CD4-positive, alpha-beta memory T cell (primary cell): Measurements from ENCODE around the gene RPP40. TPM values are rescaled to one million over a fixed set of nuclear protein-coding genes. Genes with fewer than 3 reads are reported as not detected.
"Not testable (repeated sequence)": the region's sequence is repeated elsewhere in the genome, so short reads cannot be mapped to it uniquely, and the experiment has no call there.

Experiments used
- CTCF ChIA-PET: fragments of 350-600 bp; sonication (Branson Sonifier 250); formaldehyde crosslinking; loops from one replicate; lab custom pipeline; 2021; ENCODE audit warnings: inconsistent platforms; ENCODE audit not compliant: partially characterized antibody; lab: Charles Lee
- POLR2A ChIA-PET: fragments of 350-600 bp; sonication (Branson Sonifier 250); formaldehyde crosslinking; loops from one replicate; lab custom pipeline; 2021; ENCODE audit not compliant: partially characterized antibody; lab: Charles Lee
- DNase-seq, 5 donors: peaks; one replicate each; pipeline versions ENCODE4 v3.0.0 to v3.0.0-alpha.2; 2020 to 2022; ENCODE audit warnings: mixed read lengths in 1 of 5
- H3K27ac ChIP-seq: one replicate; pipeline ENCODE4 v1.7.0; 2013; ENCODE audit warnings: low read depth, low read length
- H3K27me3 ChIP-seq: 2 replicates; pipeline ENCODE4 v1.7.0; 2013; ENCODE audit warnings: mild to moderate bottlenecking, low read length, moderate library complexity; ENCODE audit not compliant: insufficient read depth
- H3K36me3 ChIP-seq: 2 replicates; pipeline ENCODE4 v1.7.0; 2013; ENCODE audit warnings: mild to moderate bottlenecking, low read length, moderate library complexity; ENCODE audit not compliant: insufficient read depth
- H3K4me1 ChIP-seq: 2 replicates; pipeline ENCODE4 v1.7.0; 2013; ENCODE audit warnings: mild to moderate bottlenecking, low read length, moderate library complexity; ENCODE audit not compliant: insufficient read depth
- H3K4me3 ChIP-seq, 2 donors: one replicate each; pipeline ENCODE4 v1.7.0; 2013; ENCODE audit warnings: low read length in 2 of 2, mild to moderate bottlenecking in 1 of 2
- H3K9me3 ChIP-seq, 2 donors: one replicate each; pipeline ENCODE4 v1.7.0; 2013; ENCODE audit warnings: low read length in 2 of 2, control low read depth in 1 of 2; ENCODE audit not compliant: control insufficient read depth in 1 of 2
- H3K27ac Mint-ChIP-seq, 7 donors: one replicate each; pipeline ENCODE4 v1.8.0; 2020 to 2021; ENCODE audit warnings: mixed read lengths in 7 of 7, mild to moderate bottlenecking in 6 of 7, inconsistent platforms in 3 of 7, moderate library complexity in 3 of 7
- H3K27me3 Mint-ChIP-seq, 2 donors: one replicate each; pipeline ENCODE4 v1.8.0; 2020 to 2021; ENCODE audit warnings: mixed read lengths in 2 of 2
- H3K36me3 Mint-ChIP-seq, 2 donors: one replicate each; pipeline ENCODE4 v1.8.0; 2020 to 2021; ENCODE audit warnings: mixed read lengths in 2 of 2, inconsistent platforms in 1 of 2, mild to moderate bottlenecking in 1 of 2
- H3K4me1 Mint-ChIP-seq, 4 donors: one replicate each; pipeline ENCODE4 v1.8.0; 2020 to 2021; ENCODE audit warnings: mixed read lengths in 4 of 4, mild to moderate bottlenecking in 1 of 4
- H3K4me3 Mint-ChIP-seq, 8 donors: one replicate each; pipeline ENCODE4 v1.8.0; 2020 to 2021; ENCODE audit warnings: mixed read lengths in 8 of 8, mild to moderate bottlenecking in 7 of 8, moderate library complexity in 6 of 8, inconsistent platforms in 3 of 8
- H3K9me3 Mint-ChIP-seq, 8 donors: one replicate each; pipeline ENCODE4 v1.8.0; 2020 to 2021; ENCODE audit warnings: mixed read lengths in 8 of 8, mild to moderate bottlenecking in 5 of 8, inconsistent platforms in 3 of 8, moderate library complexity in 1 of 8
- intact Hi-C: fragments of 100-400 bp; cut with micrococcal nuclease; formaldehyde crosslinking; loops from one replicate; pipeline ENCODE4 v1.15.1; 2023
- polyA plus RNA-seq, 2 donors: library from polyadenylated mRNA; unstranded; fragments of 300-500 nt; fragmentation: Illumina TruSeq; gene quantifications; one replicate each; pipeline ENCODE4 v1.2.3, GENCODE V29; 2021
- total RNA-seq, 2 experiments: library from RNA; stranded (reverse); gene quantifications; one replicate each; pipeline ENCODE4 v1.2.3, GENCODE V29; 2021

RPP40 gene
- total and polyA plus RNA-seq, 4 experiments from 2014 or later: 5.5 to 16.3 (median 9.8) TPM

DNA sequence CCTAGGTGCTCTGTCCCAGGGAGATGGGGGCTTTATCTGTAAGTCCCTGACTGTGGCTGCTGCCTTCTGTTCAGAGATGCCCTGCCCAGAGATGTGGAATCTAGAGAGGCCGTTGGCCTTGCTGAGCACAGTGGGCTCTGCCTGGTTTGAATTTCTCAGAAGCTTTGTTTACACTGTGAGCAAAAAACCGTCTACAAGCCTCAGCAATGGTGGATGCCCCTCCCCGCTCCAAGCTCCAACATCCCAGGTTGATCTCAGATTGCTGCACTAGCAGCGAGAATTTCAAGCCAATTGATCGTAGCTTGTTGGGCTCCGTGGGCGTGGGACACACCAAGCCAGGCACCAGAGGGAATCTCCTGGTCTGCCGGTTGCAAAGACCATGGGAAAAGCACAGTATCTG, 16.3 kb upstream of the RPP40 start:
- peaks cover 0 to 1% of the 10 kb centered on the region in 2 donors for H3K27me3 Mint-ChIP-seq
- DNase-seq: no peak
- H3K4me1 Mint-ChIP-seq: peaks cover 0 to 2% (median 0%) of the 10 kb centered on the region in 4 donors
- H3K4me1 ChIP-seq: no peaks in the 10 kb centered on the region
- H3K27me3 ChIP-seq: no peaks in the 10 kb centered on the region
- no peak overlapping the region for H3K4me3 Mint-ChIP-seq
- CTCF ChIA-PET: interaction anchor here (1.7 kb wide), 1 partner anchor 10 kb away, joined by 6 read pairs; no protein-coding TSS in a partner anchor
- H3K27ac ChIP-seq: no peak overlapping the region
- intact Hi-C loops: no loop called here
- H3K4me3 ChIP-seq: no peak overlapping the region
- peaks cover under 1 to 16% of the 10 kb centered on the region in 2 donors for H3K36me3 Mint-ChIP-seq
- no peaks in the 10 kb centered on the region for H3K9me3 ChIP-seq
- H3K36me3 ChIP-seq: no peaks in the 10 kb centered on the region
- no peak overlapping the region for H3K27ac Mint-ChIP-seq
- H3K9me3 Mint-ChIP-seq: peaks cover 0 to 13% (median 5%) of the 10 kb centered on the region in 8 donors
- POLR2A ChIA-PET: no interaction called here

DNA sequence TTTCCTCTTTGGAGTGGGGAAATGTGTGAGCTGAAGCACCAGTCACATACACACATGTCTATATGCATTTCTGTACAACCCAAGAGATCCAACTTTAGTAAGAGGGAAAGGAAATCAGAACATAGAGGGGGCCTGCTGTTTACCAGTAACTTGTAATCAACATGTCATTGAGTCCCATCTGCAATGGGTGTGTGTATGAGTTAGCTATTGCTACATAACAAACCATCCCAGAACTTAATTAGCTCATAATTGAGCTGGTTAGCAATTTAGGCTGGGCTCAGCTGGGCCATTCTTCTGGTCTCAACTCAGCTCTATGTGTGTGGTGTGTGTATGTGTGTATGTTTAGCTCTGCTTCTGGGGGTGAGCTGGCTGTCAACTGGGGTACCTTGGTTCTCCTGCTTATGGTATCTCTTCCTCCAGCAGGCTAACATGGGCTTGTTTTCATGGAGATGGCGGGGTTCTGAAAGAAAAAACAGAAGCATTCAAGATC, 10.3 kb upstream of the RPP40 start:
- H3K4me3 Mint-ChIP-seq: no peak overlapping the region
- Histone ChIP-seq H3K9me3 (no peaks in the 10 kb centered on the region), H3K4me3 (no peak overlapping the region), H3K27ac (no peak overlapping the region), H3K36me3 (no peaks in the 10 kb centered on the region), H3K4me1 (no peaks in the 10 kb centered on the region), H3K27me3 (no peaks in the 10 kb centered on the region)
- no peak for DNase-seq
- ChIA-PET CTCF (interaction anchor here (0.7 to 1.9 kb wide), 2 partner anchors 11 to 17 kb away, joined by 3 to 6 read pairs; partner anchors contain the start of gene RPP40), POLR2A (interaction anchor here (1.8 kb wide), 1 partner anchor 10 kb away, joined by 4 read pairs; the partner anchor contains the start of gene RPP40)
- H3K27ac Mint-ChIP-seq: no peak overlapping the region
- peaks cover 0 to 1% of the 10 kb centered on the region in 2 donors for H3K27me3 Mint-ChIP-seq
- peaks cover 0 to 11% of the 10 kb centered on the region in 2 donors for H3K36me3 Mint-ChIP-seq
- intact Hi-C loops: no loop called here
- peaks cover 1 to 18% (median 8%) of the 10 kb centered on the region in 8 donors for H3K9me3 Mint-ChIP-seq
- H3K4me1 Mint-ChIP-seq: peaks cover 0 to 4% (median under 1%) of the 10 kb centered on the region in 4 donors

DNA sequence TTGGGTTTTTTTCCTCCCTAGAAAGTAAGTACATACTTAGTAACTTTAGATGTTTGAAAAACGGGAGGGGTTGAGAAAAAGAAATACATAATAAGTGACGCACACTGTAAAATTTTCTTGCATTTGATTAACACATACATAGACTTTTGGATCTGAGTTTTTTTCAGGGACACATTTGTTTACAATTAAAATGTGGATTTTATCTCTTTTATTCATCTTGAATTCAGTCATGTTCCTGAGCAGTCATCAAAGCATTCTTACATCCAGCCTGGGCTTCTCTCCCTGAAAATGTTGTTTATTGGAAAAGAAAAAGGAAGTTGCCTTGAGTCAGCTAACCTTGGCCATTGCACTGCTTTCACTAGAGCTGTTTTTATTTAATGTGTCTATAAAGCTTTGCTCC, 8.7 kb upstream of the RPP40 start:
- Histone ChIP-seq H3K4me1 (no peaks in the 10 kb centered on the region), H3K4me3 (no peak overlapping the region), H3K27ac (no peak overlapping the region), H3K27me3 (no peaks in the 10 kb centered on the region), H3K36me3 (no peaks in the 10 kb centered on the region), H3K9me3 (no peaks in the 10 kb centered on the region)
- intact Hi-C loops: no loop called here
- Mint-ChIP-seq H3K9me3 (peaks cover 0 to 11% (median 8%) of the 10 kb centered on the region in 8 donors), H3K36me3 (peaks cover 0 to 11% of the 10 kb centered on the region in 2 donors), H3K4me3 (no peak overlapping the region), H3K4me1 (peaks cover 0 to 4% (median under 1%) of the 10 kb centered on the region in 4 donors), H3K27ac (no peak overlapping the region), H3K27me3 (peaks cover 0 to 1% of the 10 kb centered on the region in 2 donors)
- DNase-seq: no peak
- POLR2A ChIA-PET: no interaction called here
- CTCF ChIA-PET: interaction anchor here (1.3 kb wide), 1 partner anchor 19 kb away, joined by 3 read pairs; no protein-coding TSS in a partner anchor

DNA sequence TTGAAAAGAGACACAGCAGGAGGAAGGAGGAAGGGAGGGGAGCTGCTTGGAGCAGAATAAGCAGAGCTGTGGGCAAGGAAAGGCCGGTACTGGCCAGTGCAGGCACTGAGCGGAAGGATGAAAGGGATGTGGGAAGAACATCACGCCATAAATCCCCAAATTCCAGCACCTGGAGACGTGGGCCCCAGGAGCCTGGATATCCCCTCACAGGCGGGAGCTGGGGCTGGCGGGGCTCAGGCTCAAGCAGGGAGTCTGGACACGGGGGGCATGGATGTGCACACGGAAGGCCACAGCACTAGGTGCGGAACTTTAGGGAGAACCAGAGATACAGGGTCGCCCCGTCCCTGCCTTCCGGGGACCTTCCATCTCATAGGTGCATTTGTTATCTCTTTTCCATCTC, 7.5 kb upstream of the RPP40 start:
- H3K27ac ChIP-seq: no peak overlapping the region
- peaks cover 0 to 9% (median 4%) of the 10 kb centered on the region in 8 donors for H3K9me3 Mint-ChIP-seq
- peaks cover 0 to 7% of the 10 kb centered on the region in 2 donors for H3K36me3 Mint-ChIP-seq
- peaks cover 0 to 1% of the 10 kb centered on the region in 2 donors for H3K27me3 Mint-ChIP-seq
- no peaks in the 10 kb centered on the region for H3K4me1 ChIP-seq
- DNase-seq: no peak
- H3K36me3 ChIP-seq: no peaks in the 10 kb centered on the region
- no peak overlapping the region for H3K4me3 ChIP-seq
- H3K27me3 ChIP-seq: no peaks in the 10 kb centered on the region
- no peak overlapping the region for H3K4me3 Mint-ChIP-seq
- peaks cover 0 to 4% (median under 1%) of the 10 kb centered on the region in 4 donors for H3K4me1 Mint-ChIP-seq
- intact Hi-C loops: no loop called here
- no peaks in the 10 kb centered on the region for H3K9me3 ChIP-seq
- POLR2A ChIA-PET: no interaction called here
- no peak overlapping the region for H3K27ac Mint-ChIP-seq
- CTCF ChIA-PET: no interaction called here

DNA sequence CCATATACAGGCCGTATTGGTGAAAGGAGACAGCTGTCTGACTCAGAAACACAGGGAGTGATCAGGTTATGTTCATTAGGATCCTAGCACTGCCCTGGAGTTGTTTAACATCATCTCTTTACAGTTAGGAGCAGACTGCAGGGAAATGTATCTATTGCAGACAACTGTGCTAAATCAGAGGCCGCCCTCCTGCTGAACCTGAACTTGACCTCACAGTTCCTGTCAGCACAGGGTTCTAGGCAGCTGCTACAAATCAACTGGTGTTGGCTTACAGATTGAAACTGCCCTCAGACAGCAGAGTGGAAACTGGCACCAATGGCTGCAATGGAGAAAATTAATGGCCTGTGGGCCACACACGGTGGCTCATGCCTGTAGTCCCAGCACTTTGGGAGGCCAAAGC, 3.7 kb upstream of the RPP40 start:
- H3K27me3 Mint-ChIP-seq: no peaks in the 10 kb centered on the region
- H3K27ac Mint-ChIP-seq: no peak overlapping the region
- Histone ChIP-seq H3K27ac (no peak overlapping the region), H3K4me3 (no peak overlapping the region), H3K4me1 (peaks cover 10% of the 10 kb centered on the region), H3K36me3 (no peaks in the 10 kb centered on the region), H3K9me3 (no peaks in the 10 kb centered on the region), H3K27me3 (no peaks in the 10 kb centered on the region)
- no peak overlapping the region for H3K4me3 Mint-ChIP-seq
- CTCF ChIA-PET: interaction anchor here (1.1 kb wide), 1 partner anchor 12 kb away, joined by 3 read pairs; no protein-coding TSS in a partner anchor
- POLR2A ChIA-PET: no interaction called here
- peaks cover 3 to 17% (median 10%) of the 10 kb centered on the region in 4 donors for H3K4me1 Mint-ChIP-seq
- intact Hi-C loops: no loop called here
- H3K36me3 Mint-ChIP-seq: peaks cover 5 to 7% of the 10 kb centered on the region in 2 donors
- DNase-seq: no peak
- no peaks in the 10 kb centered on the region for H3K9me3 Mint-ChIP-seq

DNA sequence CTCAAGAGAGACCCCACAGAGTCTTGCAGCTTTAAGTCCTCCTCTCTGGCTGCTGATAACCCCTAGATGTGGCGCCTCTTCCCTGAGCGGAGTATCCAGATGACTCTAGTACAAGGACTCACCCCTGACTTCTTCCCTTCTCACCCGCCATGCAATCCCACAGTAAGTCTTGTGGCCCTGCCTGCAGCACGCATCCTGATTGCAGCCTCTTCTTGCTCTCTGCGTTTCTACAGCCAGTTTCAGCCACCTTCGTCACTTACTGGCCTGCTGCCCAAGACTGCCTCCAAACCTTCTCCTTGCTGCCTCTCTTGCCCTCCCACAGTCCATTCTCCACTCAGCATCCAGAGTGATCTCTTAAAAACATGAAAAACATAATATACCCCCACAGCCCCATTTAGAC, 2.4 kb upstream of the RPP40 start:
- no peaks in the 10 kb centered on the region for H3K27me3 Mint-ChIP-seq
- Histone ChIP-seq H3K4me3 (no peak overlapping the region), H3K27ac (no peak overlapping the region), H3K27me3 (no peaks in the 10 kb centered on the region), H3K9me3 (no peaks in the 10 kb centered on the region), H3K4me1 (peaks cover 10% of the 10 kb centered on the region), H3K36me3 (no peaks in the 10 kb centered on the region)
- peak overlapping the region in 2 of 8 donors; percentile 17 to 41 for H3K4me3 Mint-ChIP-seq
- peaks cover 8 to 14% of the 10 kb centered on the region in 2 donors for H3K36me3 Mint-ChIP-seq
- CTCF ChIA-PET: no interaction called here
- H3K4me1 Mint-ChIP-seq: peaks cover 3 to 20% (median 10%) of the 10 kb centered on the region in 4 donors
- peak overlapping the region in 1 of 7 donors; percentile 32 for H3K27ac Mint-ChIP-seq
- intact Hi-C loops: no loop called here
- POLR2A ChIA-PET: no interaction called here
- no peak for DNase-seq
- no peaks in the 10 kb centered on the region for H3K9me3 Mint-ChIP-seq

DNA sequence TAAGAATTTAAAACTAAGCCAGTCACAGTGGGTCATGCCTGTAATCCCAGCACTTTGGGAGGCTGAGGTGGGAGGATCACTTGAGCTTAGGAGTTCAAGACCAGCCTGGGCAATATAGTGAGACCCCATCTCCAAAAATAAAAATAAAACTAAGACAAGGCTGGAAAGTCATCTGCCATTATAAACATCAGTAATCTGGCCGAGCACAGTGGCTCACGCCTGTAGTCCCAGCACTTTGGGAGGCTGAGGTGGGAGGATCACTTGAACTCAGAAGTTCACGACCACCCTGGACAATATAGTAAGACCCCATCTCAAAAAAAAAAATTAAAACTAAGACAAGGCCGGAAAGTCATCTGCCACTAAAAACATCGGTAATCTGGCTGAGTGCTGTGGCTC, 1.2 kb upstream of the RPP40 start:
- H3K9me3 ChIP-seq, H3K27me3 ChIP-seq, H3K27ac ChIP-seq, DNase-seq, intact Hi-C loops, POLR2A ChIA-PET, H3K27me3 Mint-ChIP-seq, H3K36me3 ChIP-seq, H3K9me3 Mint-ChIP-seq, H3K4me3 ChIP-seq, CTCF ChIA-PET: not testable (repeated sequence)
- H3K4me1 ChIP-seq: peaks cover 10% of the 10 kb centered on the region
- Mint-ChIP-seq H3K4me1 (peaks cover 3 to 17% (median 10%) of the 10 kb centered on the region in 4 donors), H3K4me3 (peak overlapping the region in 2 of 8 donors; percentile 5 to 93), H3K27ac (peak overlapping the region in 1 of 7 donors; percentile 68), H3K36me3 (peaks cover 8 to 18% of the 10 kb centered on the region in 2 donors)
